Endothelial cell of umbilical vein (primary cell): ENCODE results near the gene UBR4. TPM values are rescaled to one million over a fixed set of nuclear protein-coding genes. Genes with fewer than 3 reads are reported as not detected.

ENCODE experiments used
- BruUV-seq: library from RNA; stranded (reverse); fragments of 400-500 nt; replicated peaks from 2 replicates; lab custom pipeline; 2021; lab: Mats Ljungman, UMichigan
- CTCF ChIA-PET: fragments of 300-600, 350-600 bp; sonication (Branson Sonifier 250); formaldehyde crosslinking; loops from one replicate; lab custom pipeline; 2021; ENCODE audit warnings: antibody characterized with exemption, inconsistent platforms; lab: Charles Lee
- POLR2A ChIA-PET: fragments of 300-600, 350-600 bp; sonication (Branson Sonifier 250); formaldehyde crosslinking; loops from one replicate; lab custom pipeline; 2021; ENCODE audit warnings: antibody characterized with exemption, inconsistent platforms; lab: Charles Lee
- DNase-seq: peaks from one replicate; pipeline ENCODE4 v3.0.0-alpha.2; 2011; ENCODE audit warnings: low read depth, low spot score
- FAIRE-seq: peaks from 2 replicates; lab custom pipeline; 2011; peaks lifted over from hg19 to GRCh38; lab: Jason Lieb, UNC
- H2AFZ ChIP-seq: 2 replicates; pipeline ENCODE4 v1.6.0; 2012; ENCODE audit warnings: low read depth, low read length, control low read depth, inconsistent platforms
- H3K27ac ChIP-seq: 2 replicates; pipeline ENCODE4 v1.5.1; 2011; ENCODE audit warnings: low read depth, mild to moderate bottlenecking, control low read depth, low read length, moderate library complexity; ENCODE audit not compliant: insufficient read depth
- H3K27me3 ChIP-seq, 2 experiments: 2 replicates each; pipeline versions ENCODE4 v1.6.0 to v1.6.1; 2011; ENCODE audit warnings: low read length in 2 of 2, mixed read lengths in 1 of 2; ENCODE audit not compliant: control insufficient read depth in 2 of 2, insufficient read depth in 2 of 2
- H3K36me3 ChIP-seq, 2 experiments: 2 replicates in 1 of 2; 3 replicates in 1 of 2; pipeline ENCODE4 v1.5.1; 2011; ENCODE audit warnings: low read length in 2 of 2, mild to moderate bottlenecking in 1 of 2, moderate library complexity in 1 of 2; ENCODE audit not compliant: control insufficient read depth in 2 of 2, insufficient read depth in 2 of 2; ENCODE audit errors: extremely low read depth in 1 of 2
- H3K4me1 ChIP-seq: 3 replicates; pipeline ENCODE4 v1.5.1; 2011; ENCODE audit warnings: mild to moderate bottlenecking, low read length; ENCODE audit not compliant: control insufficient read depth, insufficient read depth; ENCODE audit errors: extremely low read depth
- H3K4me2 ChIP-seq: 2 replicates; pipeline ENCODE4 v1.6.1; 2011; ENCODE audit warnings: low read length, control low read depth, mixed read lengths; ENCODE audit not compliant: insufficient read depth
- H3K4me3 ChIP-seq, 3 experiments: fragments of 200-600 bp in 1 of 3; sonication (generic), shearing (Covaris generic) in 1 of 3; replicated peaks in 1 of 3; 2 replicates each; pipeline ENCODE4 v1.5.1; 2011 to 2016; ENCODE audit warnings: control low read depth in 3 of 3, low read length in 3 of 3, mild to moderate bottlenecking in 2 of 3, inconsistent platforms in 1 of 3, low read depth in 1 of 3, moderate library complexity in 1 of 3; ENCODE audit not compliant: insufficient read depth in 1 of 3
- H3K79me2 ChIP-seq: 2 replicates; pipeline ENCODE4 v1.6.0; 2012; ENCODE audit warnings: low read length, inconsistent platforms; ENCODE audit not compliant: control insufficient read depth, insufficient read depth
- H3K9ac ChIP-seq: replicated peaks from 2 replicates; pipeline ENCODE3; 2011; ENCODE audit warnings: low read length, control low read depth; ENCODE audit not compliant: insufficient read depth; ENCODE audit errors: extremely low read depth
- H3K9me1 ChIP-seq: replicated peaks from 3 replicates; pipeline ENCODE4 v1.6.0; 2011; ENCODE audit warnings: mild to moderate bottlenecking, low read length; ENCODE audit not compliant: control insufficient read depth, insufficient read depth; ENCODE audit errors: extremely low read depth
- H3K9me3 ChIP-seq: replicated peaks from 2 replicates; pipeline ENCODE4 v1.5.1; 2012; ENCODE audit warnings: low read length, inconsistent platforms; ENCODE audit not compliant: control insufficient read depth, insufficient read depth
- H4K20me1 ChIP-seq: replicated peaks from 2 replicates; pipeline ENCODE3; 2011; ENCODE audit warnings: mild to moderate bottlenecking, low read length; ENCODE audit not compliant: control insufficient read depth, insufficient read depth; ENCODE audit errors: extremely low read depth
- GATA2 ChIP-seq: IDR thresholded peaks from 2 replicates; pipeline ENCODE4 v1.7.0; 2011; ENCODE audit warnings: low read depth, mild to moderate bottlenecking, moderate library complexity, mixed read lengths, low read length; ENCODE audit not compliant: insufficient read length, insufficient read depth
- JUN ChIP-seq: IDR thresholded peaks from 2 replicates; pipeline ENCODE4 v1.6.1; 2011; ENCODE audit warnings: borderline replicate concordance, low read depth; ENCODE audit not compliant: insufficient read length, insufficient read depth
- MYC ChIP-seq: IDR thresholded peaks from one replicate; pipeline ENCODE4 v1.6.1; 2011; ENCODE audit warnings: mild to moderate bottlenecking, low read depth, low read length
- POLR2A ChIP-seq: IDR thresholded peaks from 2 replicates; pipeline ENCODE4 v1.6.1; 2012; ENCODE audit warnings: low read depth, mild to moderate bottlenecking, control low read depth, low read length
- dilution Hi-C: fragments of 300-500 bp; cut with MboI; formaldehyde crosslinking; loops from one replicate; pipeline ENCODE4 v1.15.0; 2019; ENCODE audit warnings: low sequenced_read_pairs; ENCODE audit not compliant: extremely low pct_ligation_motif_present
- intact Hi-C: fragments of 100-400 bp; cut with micrococcal nuclease; formaldehyde crosslinking; loops from one replicate; pipeline ENCODE4 v1.10.0; 2022
- polyA plus RNA-seq, 4 experiments: library from polyadenylated mRNA; depleted of rRNA in 3 of 4; stranded (reverse) in 3 of 4; unstranded in 1 of 4; fragments of >200 nt; gene quantifications; 2 replicates each; pipeline versions ENCODE4 v1.2.1 to v1.2.3, GENCODE V29; 2011 to 2012; ENCODE audit warnings: missing spikeins in 1 of 4
- total RNA-seq: library from RNA; stranded (reverse); gene quantifications from 2 replicates; pipeline ENCODE4 v1.2.3, GENCODE V29; 2021
- TF ChIP-seq, protein P1 (sequence below): IDR thresholded peaks from 2 replicates; pipeline ENCODE4 v1.6.1; 2011; ENCODE audit not compliant: insufficient read depth, insufficient read length
- TF ChIP-seq, protein P2 (sequence below), 2 donors: IDR thresholded peaks; 1 replicate in 1 of 2; 2 replicates in 1 of 2; pipeline ENCODE4 v1.5.1; 2011; ENCODE audit warnings: low read length in 2 of 2, mild to moderate bottlenecking in 2 of 2, moderate library complexity in 2 of 2, control low read depth in 1 of 2, inconsistent platforms in 1 of 2, low read depth in 1 of 2; ENCODE audit not compliant: insufficient read depth in 1 of 2; ENCODE audit errors: extremely low read depth in 1 of 2

The UBR4 gene
- total and polyA plus RNA-seq, 2 donors (not counting 3 experiments of a cell fraction or from before 2014, with no cell fraction given): 125 to 150 TPM

DNA sequence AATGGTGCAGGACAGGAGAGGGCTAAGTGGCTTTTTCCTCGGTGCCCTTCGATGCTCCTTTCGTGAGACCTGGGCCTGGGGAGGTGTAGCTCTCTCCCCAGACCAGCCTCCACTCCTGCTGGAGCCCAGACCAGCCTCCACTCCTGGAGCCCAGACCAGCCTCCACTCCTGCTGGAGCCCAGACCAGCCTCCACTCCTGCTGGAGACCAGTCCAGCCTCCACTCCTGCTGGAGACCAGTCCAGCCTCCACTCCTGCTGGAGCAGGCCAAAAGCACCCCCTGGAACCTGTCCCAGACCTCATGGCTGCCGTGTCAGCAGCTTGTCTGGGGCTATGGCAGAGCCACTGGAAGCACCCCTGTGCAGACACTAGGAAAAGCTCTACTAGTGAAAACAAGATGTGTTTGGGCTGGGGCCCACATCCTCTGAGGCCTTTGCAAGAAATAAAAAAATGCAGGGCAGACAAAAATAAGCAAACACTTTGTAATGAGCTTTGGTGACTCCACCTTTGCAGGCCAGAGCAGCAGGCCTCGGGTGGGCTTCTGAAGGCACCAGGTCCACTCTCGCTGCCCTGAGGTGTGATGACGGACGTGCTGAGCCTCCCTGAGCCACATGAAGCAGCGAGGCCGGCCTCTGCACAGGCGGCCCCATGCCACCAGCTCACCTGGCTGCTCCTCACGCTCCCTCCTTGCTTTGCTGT, 137.6 kb downstream of the UBR4 start:
- no peaks in the 10 kb centered on the region for H3K79me2 ChIP-seq
- TF ChIP-seq, protein P1, sequence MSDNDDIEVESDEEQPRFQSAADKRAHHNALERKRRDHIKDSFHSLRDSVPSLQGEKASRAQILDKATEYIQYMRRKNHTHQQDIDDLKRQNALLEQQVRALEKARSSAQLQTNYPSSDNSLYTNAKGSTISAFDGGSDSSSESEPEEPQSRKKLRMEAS: no peak
- TF ChIP-seq MYC: no peak
- no peak for TF ChIP-seq GATA2
- BruUV-seq: no TSS peak
- H3K27ac ChIP-seq: no peak overlapping the region
- H3K9me1 ChIP-seq: no peaks in the 10 kb centered on the region
- no peaks in the 10 kb centered on the region for H3K4me1 ChIP-seq
- ChIA-PET POLR2A (no interaction called here), CTCF (interaction anchor here (1.6 to 2.3 kb wide), 4 partner anchors 159 to 188 kb away, joined by 4 to 11 read pairs (median 8); no protein-coding TSS in a partner anchor)
- H3K4me3 ChIP-seq: no peak overlapping the region
- H3K9me3 ChIP-seq: no peaks in the 10 kb centered on the region
- no peak overlapping the region for H3K9ac ChIP-seq
- H3K36me3 ChIP-seq: peaks cover 19 to 45% of the 10 kb centered on the region in 2 experiments
- H4K20me1 ChIP-seq: no peaks in the 10 kb centered on the region
- dilution Hi-C loops (no loop called here), intact Hi-C loops (no loop called here)
- no peak overlapping the region for H3K4me2 ChIP-seq
- DNase-seq: no peak
- no peak overlapping the region for H2AFZ ChIP-seq
- no peak for FAIRE-seq
- no peaks in the 10 kb centered on the region for H3K27me3 ChIP-seq

DNA sequence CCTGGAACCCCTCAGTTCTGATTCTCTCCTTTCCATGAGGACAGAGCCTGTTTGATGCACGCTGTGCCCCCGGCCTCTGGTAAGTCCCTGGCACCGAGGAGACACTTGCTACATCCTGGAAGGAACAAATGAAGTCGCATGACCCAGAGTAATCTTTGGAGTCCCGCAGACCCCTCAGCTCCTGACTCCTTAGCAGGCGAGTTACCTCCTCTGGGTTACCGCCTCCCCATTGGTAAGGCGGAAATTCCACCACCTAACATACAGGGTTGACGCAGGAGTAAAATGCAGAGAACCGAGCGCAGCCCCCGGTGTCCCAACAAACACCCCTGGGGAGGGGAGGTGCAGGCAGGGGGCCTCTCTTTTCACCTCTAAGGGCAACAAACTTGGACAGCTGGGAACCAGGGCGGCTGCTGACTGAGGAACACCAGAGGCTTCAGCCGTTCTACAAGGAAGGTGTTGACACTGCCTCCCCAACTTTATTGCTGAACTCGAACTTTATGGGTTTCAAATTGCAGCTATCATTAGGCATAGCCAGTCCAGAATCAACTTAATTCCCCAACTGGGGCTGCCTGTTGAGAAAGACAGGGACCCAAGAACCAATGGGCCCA, 138.3 kb downstream of the UBR4 start:
- dilution Hi-C loops: no loop called here
- H3K9ac ChIP-seq: no peak overlapping the region
- FAIRE-seq (no peak), DNase-seq (no peak)
- no peaks in the 10 kb centered on the region for H3K27me3 ChIP-seq
- BruUV-seq: no TSS peak
- H3K27ac ChIP-seq: no peak overlapping the region
- no peak overlapping the region for H3K4me2 ChIP-seq
- no peaks in the 10 kb centered on the region for H3K9me3 ChIP-seq
- no peaks in the 10 kb centered on the region for H3K9me1 ChIP-seq
- no peaks in the 10 kb centered on the region for H3K4me1 ChIP-seq
- H3K4me3 ChIP-seq: no peak overlapping the region
- intact Hi-C loops: no loop called here
- TF ChIP-seq, protein P1: no peak
- TF ChIP-seq POLR2A: no peak
- TF ChIP-seq, protein P2, sequence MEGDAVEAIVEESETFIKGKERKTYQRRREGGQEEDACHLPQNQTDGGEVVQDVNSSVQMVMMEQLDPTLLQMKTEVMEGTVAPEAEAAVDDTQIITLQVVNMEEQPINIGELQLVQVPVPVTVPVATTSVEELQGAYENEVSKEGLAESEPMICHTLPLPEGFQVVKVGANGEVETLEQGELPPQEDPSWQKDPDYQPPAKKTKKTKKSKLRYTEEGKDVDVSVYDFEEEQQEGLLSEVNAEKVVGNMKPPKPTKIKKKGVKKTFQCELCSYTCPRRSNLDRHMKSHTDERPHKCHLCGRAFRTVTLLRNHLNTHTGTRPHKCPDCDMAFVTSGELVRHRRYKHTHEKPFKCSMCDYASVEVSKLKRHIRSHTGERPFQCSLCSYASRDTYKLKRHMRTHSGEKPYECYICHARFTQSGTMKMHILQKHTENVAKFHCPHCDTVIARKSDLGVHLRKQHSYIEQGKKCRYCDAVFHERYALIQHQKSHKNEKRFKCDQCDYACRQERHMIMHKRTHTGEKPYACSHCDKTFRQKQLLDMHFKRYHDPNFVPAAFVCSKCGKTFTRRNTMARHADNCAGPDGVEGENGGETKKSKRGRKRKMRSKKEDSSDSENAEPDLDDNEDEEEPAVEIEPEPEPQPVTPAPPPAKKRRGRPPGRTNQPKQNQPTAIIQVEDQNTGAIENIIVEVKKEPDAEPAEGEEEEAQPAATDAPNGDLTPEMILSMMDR (IDR thresholded peaks at IDR 0.05; ENCODE audit: extremely low read depth in 1 of 2, insufficient read depth in 1 of 2, low read depth in 1 of 2, low read length in 2 of 2): no peak
- no peak for TF ChIP-seq JUN
- no peak for TF ChIP-seq MYC
- CTCF ChIA-PET: interaction anchor here (1.9 to 2.3 kb wide), 3 partner anchors 158 to 187 kb away, joined by 8 to 11 read pairs (median 9); no protein-coding TSS in a partner anchor
- H2AFZ ChIP-seq: no peak overlapping the region
- no peaks in the 10 kb centered on the region for H3K79me2 ChIP-seq
- POLR2A ChIA-PET: no interaction called here
- peaks cover 19 to 41% of the 10 kb centered on the region in 2 experiments for H3K36me3 ChIP-seq
- no peaks in the 10 kb centered on the region for H4K20me1 ChIP-seq
